ENCODE measurements around the gene C2CD4C. TPM values are rescaled to one million over a fixed set of nuclear protein-coding genes. Genes with fewer than 3 reads are reported as not detected.
"Not testable (repeated sequence)": the region's sequence is repeated elsewhere in the genome, so short reads cannot be mapped to it uniquely, and the experiment has no call there.

C2CD4C gene
- total RNA-seq, 3 donors from 2014 or later (not counting 1 experiment from before 2014, with no cell fraction given), result not detected

DNA sequence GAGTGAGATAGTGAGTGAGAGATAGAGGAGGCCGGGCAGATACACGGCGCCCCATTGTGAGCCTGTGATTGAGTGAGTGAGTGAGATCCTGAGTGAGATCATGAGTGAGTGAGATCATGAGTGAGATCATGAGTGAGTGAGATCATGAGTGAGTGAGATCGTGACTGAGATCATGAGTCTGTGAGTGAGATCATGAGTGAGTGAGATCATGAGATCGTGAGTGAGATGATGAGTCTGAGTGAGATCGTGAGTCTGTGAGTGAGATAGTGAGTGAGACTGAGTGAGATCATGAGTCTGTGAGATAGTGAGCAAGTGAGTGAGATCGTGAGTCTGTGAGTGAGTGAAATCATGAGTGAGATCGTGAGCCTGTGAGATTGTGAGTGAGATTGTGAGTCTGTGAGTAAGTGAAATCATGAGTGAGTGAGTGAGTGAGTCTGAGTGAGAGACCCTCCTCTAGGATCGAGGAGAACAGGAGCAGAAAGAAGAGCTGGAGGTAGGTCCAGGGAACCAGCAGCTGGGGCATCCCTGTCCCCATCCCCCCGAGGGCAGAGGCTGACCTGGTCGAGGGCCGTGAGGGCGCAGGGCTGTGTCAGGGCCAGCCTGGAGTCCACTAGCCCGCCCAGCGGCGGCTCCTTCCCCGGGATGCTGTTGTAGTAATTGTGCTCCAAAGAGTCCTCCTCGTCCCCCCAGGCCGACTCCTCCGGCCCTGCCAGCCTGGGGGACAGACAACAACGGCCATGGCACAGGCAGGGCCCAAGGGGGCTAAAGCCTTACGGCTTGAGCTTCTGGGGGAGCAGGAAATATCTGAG is 25.4 kb upstream of the C2CD4C start:
- H3K36me3 ChIP-seq (ENCODE audit: control insufficient read depth, insufficient read depth, low read length), result no peaks in the 10 kb centered on the region
- peaks cover 0 to 4% of the 10 kb centered on the region in 2 donors for H3K27me3 Mint-ChIP-seq (ENCODE audit: low read depth in 2 of 2)
- DNase-seq, result no peak
- no peaks in the 10 kb centered on the region for H3K27me3 ChIP-seq (ENCODE audit: control insufficient read depth, insufficient read depth, low read length)
- H3K4me3 ChIP-seq (ENCODE audit: low read length), result no peak overlapping the region
- H3K9me3 ChIP-seq (ENCODE audit: control insufficient read depth, insufficient read depth, low read length), result no peaks in the 10 kb centered on the region
- intact Hi-C loops (cut with micrococcal nuclease), result no loop called here
- H3K4me1 ChIP-seq (ENCODE audit: control insufficient read depth, insufficient read depth, low read length), result no peaks in the 10 kb centered on the region
- no peak overlapping the region for H3K27ac ChIP-seq (ENCODE audit: low read length)
- no peak overlapping the region for H3K4me3 Mint-ChIP-seq
- no peak overlapping the region for H3K27ac Mint-ChIP-seq
- no peaks in the 10 kb centered on the region for H3K36me3 Mint-ChIP-seq
- H3K4me1 Mint-ChIP-seq, result no peaks in the 10 kb centered on the region
- no peak for ATAC-seq
- 92% methylated on average over 22 of the region's 22 CpGs for WGBS (ENCODE audit: insufficient coverage)
- peaks cover 0 to 4% of the 10 kb centered on the region in 2 donors for H3K9me3 Mint-ChIP-seq
- TF ChIP-seq, protein P1, sequence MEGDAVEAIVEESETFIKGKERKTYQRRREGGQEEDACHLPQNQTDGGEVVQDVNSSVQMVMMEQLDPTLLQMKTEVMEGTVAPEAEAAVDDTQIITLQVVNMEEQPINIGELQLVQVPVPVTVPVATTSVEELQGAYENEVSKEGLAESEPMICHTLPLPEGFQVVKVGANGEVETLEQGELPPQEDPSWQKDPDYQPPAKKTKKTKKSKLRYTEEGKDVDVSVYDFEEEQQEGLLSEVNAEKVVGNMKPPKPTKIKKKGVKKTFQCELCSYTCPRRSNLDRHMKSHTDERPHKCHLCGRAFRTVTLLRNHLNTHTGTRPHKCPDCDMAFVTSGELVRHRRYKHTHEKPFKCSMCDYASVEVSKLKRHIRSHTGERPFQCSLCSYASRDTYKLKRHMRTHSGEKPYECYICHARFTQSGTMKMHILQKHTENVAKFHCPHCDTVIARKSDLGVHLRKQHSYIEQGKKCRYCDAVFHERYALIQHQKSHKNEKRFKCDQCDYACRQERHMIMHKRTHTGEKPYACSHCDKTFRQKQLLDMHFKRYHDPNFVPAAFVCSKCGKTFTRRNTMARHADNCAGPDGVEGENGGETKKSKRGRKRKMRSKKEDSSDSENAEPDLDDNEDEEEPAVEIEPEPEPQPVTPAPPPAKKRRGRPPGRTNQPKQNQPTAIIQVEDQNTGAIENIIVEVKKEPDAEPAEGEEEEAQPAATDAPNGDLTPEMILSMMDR (IDR thresholded peaks at IDR 0.05), result no peak

DNA sequence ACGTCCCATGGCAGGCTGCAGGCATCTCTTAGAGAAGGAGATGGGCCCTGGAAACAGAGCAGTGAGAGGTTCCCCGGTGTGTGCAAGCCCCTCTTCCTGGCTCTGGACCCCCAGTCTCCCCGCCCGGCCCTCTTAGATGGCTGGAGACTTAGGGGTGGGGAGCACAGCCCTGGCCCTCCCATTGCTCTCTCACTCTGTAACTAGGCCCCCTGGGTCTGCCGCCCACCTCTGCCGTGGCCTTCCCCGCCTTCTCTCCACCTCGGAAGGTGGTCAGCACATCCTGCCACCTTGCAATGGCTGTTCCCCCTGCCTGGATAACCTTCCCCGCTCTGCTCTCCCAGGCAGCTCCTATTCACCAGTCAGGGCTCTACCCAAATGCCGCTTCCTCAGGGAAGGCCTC is 21.8 kb upstream of the C2CD4C start:
- no peak overlapping the region for H3K4me3 Mint-ChIP-seq
- TF ChIP-seq, protein P1 (IDR thresholded peaks at IDR 0.05), result no peak
- no peak overlapping the region for H3K27ac ChIP-seq (ENCODE audit: low read length)
- H3K9me3 Mint-ChIP-seq, result peaks cover 0 to 4% of the 10 kb centered on the region in 2 donors
- no peaks in the 10 kb centered on the region for H3K27me3 ChIP-seq (ENCODE audit: control insufficient read depth, insufficient read depth, low read length)
- intact Hi-C loops (cut with micrococcal nuclease), result no loop called here
- no peaks in the 10 kb centered on the region for H3K36me3 ChIP-seq (ENCODE audit: control insufficient read depth, insufficient read depth, low read length)
- no peaks in the 10 kb centered on the region for H3K9me3 ChIP-seq (ENCODE audit: control insufficient read depth, insufficient read depth, low read length)
- no peak overlapping the region for H3K27ac Mint-ChIP-seq
- 98% methylated on average over 10 of the region's 10 CpGs for WGBS (ENCODE audit: insufficient coverage)
- H3K27me3 Mint-ChIP-seq (ENCODE audit: low read depth in 2 of 2), result no peaks in the 10 kb centered on the region
- ATAC-seq (no peak), DNase-seq (no peak)
- H3K4me3 ChIP-seq (ENCODE audit: low read length), result no peak overlapping the region
- H3K36me3 Mint-ChIP-seq, result no peaks in the 10 kb centered on the region
- H3K4me1 ChIP-seq (ENCODE audit: control insufficient read depth, insufficient read depth, low read length), result no peaks in the 10 kb centered on the region
- no peaks in the 10 kb centered on the region for H3K4me1 Mint-ChIP-seq

DNA sequence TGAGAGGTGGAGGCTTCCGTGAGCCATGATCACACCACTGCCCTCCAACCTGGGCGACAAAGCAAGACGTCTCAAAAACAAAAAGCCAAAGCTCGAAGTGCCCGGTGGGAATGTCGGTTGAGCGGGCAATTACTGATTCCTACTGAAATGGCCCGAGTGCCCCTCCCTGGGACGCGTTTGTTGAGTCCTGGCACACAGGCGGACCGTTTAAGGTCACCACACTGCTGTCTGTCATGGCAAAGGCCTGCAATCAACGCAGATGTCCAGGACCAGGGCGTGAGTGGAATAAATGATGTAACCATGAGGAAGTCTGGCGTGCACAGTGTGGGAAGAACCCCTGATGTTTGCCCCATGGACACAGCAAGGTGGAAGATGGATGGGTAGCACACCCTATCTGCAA is 19.2 kb upstream of the C2CD4C start:
- Histone ChIP-seq H3K36me3 (ENCODE audit: control insufficient read depth, insufficient read depth, low read length) (no peaks in the 10 kb centered on the region), H3K27me3 (ENCODE audit: control insufficient read depth, insufficient read depth, low read length) (no peaks in the 10 kb centered on the region), H3K4me3 (ENCODE audit: low read length) (no peak overlapping the region), H3K27ac (ENCODE audit: low read length) (no peak overlapping the region), H3K9me3 (ENCODE audit: control insufficient read depth, insufficient read depth, low read length) (no peaks in the 10 kb centered on the region), H3K4me1 (ENCODE audit: control insufficient read depth, insufficient read depth, low read length) (no peaks in the 10 kb centered on the region)
- TF ChIP-seq, protein P1 (IDR thresholded peaks at IDR 0.05), result no peak
- peaks cover 0 to 4% of the 10 kb centered on the region in 2 donors for H3K9me3 Mint-ChIP-seq
- no peak for ATAC-seq
- no peaks in the 10 kb centered on the region for H3K27me3 Mint-ChIP-seq (ENCODE audit: low read depth in 2 of 2)
- no peak for DNase-seq
- WGBS (ENCODE audit: insufficient coverage), result 94% methylated on average over 15 of the region's 15 CpGs
- no peaks in the 10 kb centered on the region for H3K36me3 Mint-ChIP-seq
- H3K4me3 Mint-ChIP-seq, result no peak overlapping the region
- no peaks in the 10 kb centered on the region for H3K4me1 Mint-ChIP-seq
- no peak overlapping the region for H3K27ac Mint-ChIP-seq
- intact Hi-C loops (cut with micrococcal nuclease), result no loop called here

DNA sequence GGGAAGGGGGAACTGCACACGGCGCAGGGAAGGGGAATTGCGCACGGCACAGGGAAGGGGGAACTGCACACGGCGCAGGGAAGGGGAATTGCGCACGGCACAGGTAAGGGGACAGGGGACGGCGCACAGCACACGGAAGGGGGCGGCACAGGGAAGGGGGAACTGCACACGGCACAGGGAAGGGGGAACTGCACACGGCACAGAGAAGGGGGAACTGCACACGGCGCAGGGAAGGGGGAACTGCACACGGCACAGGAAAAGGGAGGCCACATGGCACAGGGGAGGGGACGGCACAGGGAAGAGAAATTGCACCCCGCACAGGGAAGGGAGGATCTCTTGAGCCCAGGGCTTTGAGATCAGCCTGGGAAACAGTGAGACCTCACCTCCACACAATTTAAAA is 18.7 kb upstream of the C2CD4C start:
- DNase-seq; H3K36me3 ChIP-seq (ENCODE audit: control insufficient read depth, insufficient read depth, low read length); H3K9me3 ChIP-seq (ENCODE audit: control insufficient read depth, insufficient read depth, low read length); H3K27ac Mint-ChIP-seq; H3K4me3 ChIP-seq (ENCODE audit: low read length); H3K27me3 Mint-ChIP-seq (ENCODE audit: low read depth in 2 of 2); H3K9me3 Mint-ChIP-seq; H3K27me3 ChIP-seq (ENCODE audit: control insufficient read depth, insufficient read depth, low read length); H3K4me1 Mint-ChIP-seq; H3K4me1 ChIP-seq (ENCODE audit: control insufficient read depth, insufficient read depth, low read length); ATAC-seq; H3K27ac ChIP-seq (ENCODE audit: low read length); H3K4me3 Mint-ChIP-seq; H3K36me3 Mint-ChIP-seq; intact Hi-C loops (cut with micrococcal nuclease): not testable (repeated sequence)
- 41% methylated on average over 19 of the region's 19 CpGs for WGBS (ENCODE audit: insufficient coverage)

All from natural killer cell (primary cell).